Measurements from ENCODE around the gene GRIN3A.

DNA sequence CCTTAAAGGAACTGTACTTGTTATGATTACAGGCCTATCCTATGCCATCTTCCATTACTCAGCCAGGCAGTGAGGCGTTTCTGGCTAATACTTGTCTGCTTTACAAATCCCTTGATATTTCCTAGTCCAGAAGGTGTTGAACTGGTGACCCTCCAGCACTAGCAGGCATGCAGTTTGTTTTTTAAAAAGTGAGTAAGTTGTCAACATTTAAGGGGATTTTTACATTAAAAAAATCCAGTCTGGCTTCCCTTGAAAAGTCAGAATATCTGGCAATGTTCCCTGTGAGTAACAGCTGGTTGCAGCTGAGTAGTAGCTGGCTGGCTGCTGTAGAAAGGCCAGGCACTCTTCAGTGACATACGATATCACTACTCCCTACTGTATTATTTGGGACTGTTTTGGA, 21.8 kb downstream of the GRIN3A start:
- TF ChIP-seq RFX5 (IDR thresholded peaks at IDR 0.05; ENCODE audit: low read depth, low read length) (no peak), NFE2L2 (IDR thresholded peaks at IDR 0.05; ENCODE audit: low read depth, low read length) (no peak), CTCF (conservative IDR thresholded peaks at IDR 0.05; ENCODE audit: low read depth, low read length) (no peak), POLR2A (IDR thresholded peaks at IDR 0.05; ENCODE audit: low read depth, low read length) (no peak), RAD21 (IDR thresholded peaks at IDR 0.05; ENCODE audit: low read length) (no peak), MAZ (IDR thresholded peaks at IDR 0.05; ENCODE audit: borderline replicate concordance, low read depth, low read length) (no peak), BHLHE40 (IDR thresholded peaks at IDR 0.05; ENCODE audit: low read depth, low read length) (no peak), SMC3 (IDR thresholded peaks at IDR 0.05; ENCODE audit: low read depth, low read length) (no peak), FOS (IDR thresholded peaks at IDR 0.05; ENCODE audit: low read depth, low read length) (no peak), MXI1 (IDR thresholded peaks at IDR 0.05; ENCODE audit: borderline replicate concordance, low read depth, low read length) (no peak), CHD1 (IDR thresholded peaks at IDR 0.05; ENCODE audit: low read depth, low read length) (no peak), RCOR1 (IDR thresholded peaks at IDR 0.05; ENCODE audit: insufficient replicate concordance, low read length) (no peak)
- TF ChIP-seq, protein P1, sequence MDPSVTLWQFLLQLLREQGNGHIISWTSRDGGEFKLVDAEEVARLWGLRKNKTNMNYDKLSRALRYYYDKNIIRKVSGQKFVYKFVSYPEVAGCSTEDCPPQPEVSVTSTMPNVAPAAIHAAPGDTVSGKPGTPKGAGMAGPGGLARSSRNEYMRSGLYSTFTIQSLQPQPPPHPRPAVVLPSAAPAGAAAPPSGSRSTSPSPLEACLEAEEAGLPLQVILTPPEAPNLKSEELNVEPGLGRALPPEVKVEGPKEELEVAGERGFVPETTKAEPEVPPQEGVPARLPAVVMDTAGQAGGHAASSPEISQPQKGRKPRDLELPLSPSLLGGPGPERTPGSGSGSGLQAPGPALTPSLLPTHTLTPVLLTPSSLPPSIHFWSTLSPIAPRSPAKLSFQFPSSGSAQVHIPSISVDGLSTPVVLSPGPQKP (IDR thresholded peaks at IDR 0.05; ENCODE audit: borderline replicate concordance, low read depth, low read length) = no peak
